Activated CD4-positive, alpha-beta T cell treated with anti-CD3 and anti-CD28 coated beads, Interleukin-2, amount 10 ng/mL, durations not matched to agents 7 days and 5 days (primary cell): ENCODE data around the gene MTMR2. TPM values are rescaled to one million over a fixed set of nuclear protein-coding genes. Genes with fewer than 3 reads are reported as not detected.

Experiments
- CTCF ChIA-PET: fragments of 350-600 bp; sonication (Branson Sonifier 250); formaldehyde crosslinking; loops from one replicate; lab custom pipeline; 2021; ENCODE audit warnings: antibody characterized with exemption; lab: Charles Lee
- POLR2A ChIA-PET: fragments of 350-600 bp; sonication (Branson Sonifier 250); formaldehyde crosslinking; loops from one replicate; lab custom pipeline; 2021; ENCODE audit warnings: antibody characterized with exemption; lab: Charles Lee
- DNase-seq: peaks from one replicate; pipeline ENCODE4 v3.0.0-alpha.2; 2020
- H3K27ac Mint-ChIP-seq: one replicate; pipeline ENCODE4 v1.8.0; 2021; ENCODE audit warnings: mild to moderate bottlenecking, moderate library complexity, mixed read lengths
- H3K27me3 Mint-ChIP-seq: one replicate; pipeline ENCODE4 v1.8.0; 2021; ENCODE audit warnings: mixed read lengths
- H3K36me3 Mint-ChIP-seq: one replicate; pipeline ENCODE4 v1.8.0; 2021; ENCODE audit warnings: low read depth, mixed read lengths
- H3K4me1 Mint-ChIP-seq: one replicate; pipeline ENCODE4 v1.8.0; 2021; ENCODE audit warnings: mixed read lengths
- H3K4me3 Mint-ChIP-seq: one replicate; pipeline ENCODE4 v1.8.0; 2021; ENCODE audit warnings: mild to moderate bottlenecking, moderate library complexity, mixed read lengths
- H3K9me3 Mint-ChIP-seq: one replicate; pipeline ENCODE4 v1.8.0; 2021; ENCODE audit warnings: mixed read lengths
- total RNA-seq, 2 experiments: library from RNA; stranded (reverse); gene quantifications; one replicate each; pipeline ENCODE4 v1.2.3, GENCODE V29; 2021

The MTMR2 gene
- total RNA-seq, 2 experiments from 2014 or later: 13.5 to 15.2 TPM

DNA sequence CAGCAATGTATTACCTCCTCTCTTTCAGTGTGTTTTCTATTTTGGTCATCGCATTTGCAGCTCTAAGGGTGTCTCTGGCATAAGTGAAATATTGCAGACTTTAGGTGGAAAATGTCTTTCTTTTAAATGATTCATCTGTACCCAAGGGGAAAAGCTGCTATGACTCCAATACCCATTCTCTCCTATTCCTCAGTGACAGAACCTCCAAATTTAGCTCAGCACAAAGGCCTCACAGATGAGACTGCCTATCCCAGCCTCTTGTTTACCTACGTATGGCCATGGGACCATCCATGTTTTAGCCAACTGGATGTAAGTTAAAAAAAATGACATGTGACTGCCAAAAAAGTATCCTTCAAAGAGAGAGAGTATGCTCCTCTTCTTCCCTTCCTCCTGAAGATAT lies 7.9 kb downstream of the MTMR2 start:
- Mint-ChIP-seq H3K36me3 (no peaks in the 10 kb centered on the region), H3K27me3 (no peaks in the 10 kb centered on the region), H3K27ac (no peak overlapping the region), H3K9me3 (no peaks in the 10 kb centered on the region), H3K4me1 (peaks cover 1% of the 10 kb centered on the region), H3K4me3 (no peak overlapping the region)
- ChIA-PET CTCF (interaction anchor here (1.1 kb wide), 1 partner anchor 91 kb away, joined by 4 read pairs; no protein-coding TSS in a partner anchor), POLR2A (no interaction called here)
- no peak for DNase-seq

DNA sequence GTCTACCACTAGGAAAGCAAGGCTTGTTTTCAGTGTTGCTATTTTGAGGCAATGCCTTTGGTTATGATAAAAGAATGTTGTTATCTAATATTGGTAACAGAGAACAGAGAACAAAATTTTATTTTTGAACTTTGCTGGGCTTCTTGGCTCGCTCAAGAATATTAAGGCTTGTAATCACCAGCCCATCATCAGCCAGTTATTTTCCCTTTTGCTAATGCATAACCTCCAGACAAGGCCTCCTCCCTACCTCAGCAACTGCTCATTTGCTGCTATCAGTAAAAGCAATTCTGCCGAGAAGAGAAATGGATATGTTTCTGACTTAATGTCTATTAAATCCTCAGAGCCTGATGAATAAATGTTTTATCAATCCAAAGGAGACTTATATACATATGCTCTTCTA lies 8.9 kb downstream of the MTMR2 start:
- POLR2A ChIA-PET: no interaction called here
- CTCF ChIA-PET: no interaction called here
- Mint-ChIP-seq H3K36me3 (no peaks in the 10 kb centered on the region), H3K4me3 (no peak overlapping the region), H3K27me3 (no peaks in the 10 kb centered on the region), H3K4me1 (peaks cover 1% of the 10 kb centered on the region), H3K27ac (no peak overlapping the region), H3K9me3 (no peaks in the 10 kb centered on the region)
- no peak for DNase-seq

DNA sequence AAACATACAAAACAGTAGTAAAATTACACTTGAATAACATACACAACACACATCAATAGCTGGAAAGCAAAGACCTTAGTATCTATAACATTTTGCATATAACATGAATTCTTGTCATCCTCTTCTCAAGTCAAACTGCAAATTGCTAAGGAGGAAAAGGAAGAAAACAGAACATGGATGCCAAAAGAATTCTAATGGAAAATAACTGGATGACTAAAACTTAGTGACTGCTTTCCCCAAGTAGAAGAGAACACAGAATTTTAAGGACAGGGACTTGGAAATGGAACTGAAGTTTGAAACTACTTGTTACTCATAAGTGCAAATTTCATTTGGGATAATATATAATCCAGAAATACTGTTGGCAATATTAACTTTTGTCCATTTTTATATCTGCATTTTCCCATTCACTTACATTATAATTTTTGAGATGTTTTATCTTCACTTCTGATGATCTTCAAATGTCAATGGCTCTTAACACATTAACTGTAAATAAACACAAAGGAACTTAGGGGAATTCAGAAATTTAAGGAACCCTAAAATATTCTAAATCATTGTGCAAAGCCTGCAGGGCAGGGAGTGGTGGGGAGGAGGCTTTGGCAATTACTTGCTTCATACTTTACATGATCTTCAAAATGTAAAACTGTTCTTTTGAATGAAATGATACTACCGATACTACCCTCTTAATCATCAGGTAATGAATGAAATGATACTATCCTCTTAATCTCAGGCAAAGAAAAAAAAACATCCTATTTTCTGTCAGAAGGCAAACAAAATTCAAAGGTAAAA lies 9.9 kb downstream of the MTMR2 start:
- Mint-ChIP-seq H3K4me1 (peaks cover 1% of the 10 kb centered on the region), H3K27me3 (no peaks in the 10 kb centered on the region), H3K27ac (no peak overlapping the region), H3K4me3 (no peak overlapping the region), H3K36me3 (no peaks in the 10 kb centered on the region), H3K9me3 (no peaks in the 10 kb centered on the region)
- POLR2A ChIA-PET: no interaction called here
- DNase-seq: no peak
- CTCF ChIA-PET: no interaction called here

DNA sequence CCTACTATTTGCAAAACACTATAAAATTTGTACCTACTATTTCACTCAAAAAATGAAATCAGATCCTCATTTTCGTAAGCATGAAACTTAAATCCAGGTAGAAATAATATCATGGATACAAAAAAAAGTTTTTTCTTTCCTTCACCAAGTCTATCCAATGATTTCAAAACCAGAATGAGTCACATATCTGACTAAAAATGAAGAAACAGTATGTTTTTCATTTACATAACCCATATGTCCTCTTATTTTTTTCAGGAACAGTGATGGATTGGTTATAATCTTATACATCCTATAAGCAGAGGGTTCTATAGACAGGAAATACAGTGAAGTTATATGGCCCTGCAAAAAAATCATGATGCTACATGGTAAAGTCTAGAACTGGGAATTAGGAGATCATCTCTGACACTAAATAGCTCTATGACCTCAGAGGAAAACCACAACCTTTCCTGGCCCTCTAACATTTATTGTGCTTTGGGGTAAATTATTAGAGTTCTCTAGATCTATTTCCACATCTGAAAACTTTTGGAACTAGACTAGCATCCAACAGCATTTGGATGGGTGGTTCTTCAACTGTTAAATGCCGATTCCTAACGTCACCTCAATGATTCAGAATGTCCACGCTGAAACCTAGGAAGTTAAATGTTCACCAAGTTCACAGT lies 10.9 kb downstream of the MTMR2 start:
- H3K4me1 Mint-ChIP-seq: peaks cover 1% of the 10 kb centered on the region
- ChIA-PET POLR2A (no interaction called here), CTCF (no interaction called here)
- H3K4me3 Mint-ChIP-seq: no peak overlapping the region
- no peaks in the 10 kb centered on the region for H3K36me3 Mint-ChIP-seq
- H3K27ac Mint-ChIP-seq: no peak overlapping the region
- no peaks in the 10 kb centered on the region for H3K27me3 Mint-ChIP-seq
- DNase-seq: no peak
- no peaks in the 10 kb centered on the region for H3K9me3 Mint-ChIP-seq

DNA sequence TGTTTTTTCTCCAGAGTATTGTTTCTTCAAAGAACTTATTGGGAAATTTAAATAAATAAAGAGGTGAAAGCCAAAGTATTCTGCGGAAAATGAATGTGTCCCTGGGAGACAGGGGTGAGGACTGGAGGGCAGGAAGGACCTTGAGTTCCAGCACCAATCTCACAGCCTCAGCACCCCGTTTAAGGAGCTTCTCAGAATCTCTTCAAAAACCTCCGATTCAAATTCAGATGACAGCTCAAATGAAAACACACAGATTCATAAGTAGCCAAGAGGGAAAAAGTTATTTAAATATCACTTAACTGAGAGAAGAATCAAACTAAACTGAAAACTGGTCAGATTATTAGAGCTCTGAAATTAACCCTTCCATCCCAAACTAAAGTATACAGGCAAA lies 12.5 kb downstream of the MTMR2 start:
- no peaks in the 10 kb centered on the region for H3K27me3 Mint-ChIP-seq
- no peaks in the 10 kb centered on the region for H3K9me3 Mint-ChIP-seq
- CTCF ChIA-PET: interaction anchor here (0.6 to 1.9 kb wide), 2 partner anchors 18 to 357 kb away, joined by 3 read pairs; no protein-coding TSS in a partner anchor
- no peak for DNase-seq
- no peak overlapping the region for H3K4me3 Mint-ChIP-seq
- peaks cover 3% of the 10 kb centered on the region for H3K4me1 Mint-ChIP-seq
- H3K27ac Mint-ChIP-seq: no peak overlapping the region
- POLR2A ChIA-PET: no interaction called here
- no peaks in the 10 kb centered on the region for H3K36me3 Mint-ChIP-seq

DNA sequence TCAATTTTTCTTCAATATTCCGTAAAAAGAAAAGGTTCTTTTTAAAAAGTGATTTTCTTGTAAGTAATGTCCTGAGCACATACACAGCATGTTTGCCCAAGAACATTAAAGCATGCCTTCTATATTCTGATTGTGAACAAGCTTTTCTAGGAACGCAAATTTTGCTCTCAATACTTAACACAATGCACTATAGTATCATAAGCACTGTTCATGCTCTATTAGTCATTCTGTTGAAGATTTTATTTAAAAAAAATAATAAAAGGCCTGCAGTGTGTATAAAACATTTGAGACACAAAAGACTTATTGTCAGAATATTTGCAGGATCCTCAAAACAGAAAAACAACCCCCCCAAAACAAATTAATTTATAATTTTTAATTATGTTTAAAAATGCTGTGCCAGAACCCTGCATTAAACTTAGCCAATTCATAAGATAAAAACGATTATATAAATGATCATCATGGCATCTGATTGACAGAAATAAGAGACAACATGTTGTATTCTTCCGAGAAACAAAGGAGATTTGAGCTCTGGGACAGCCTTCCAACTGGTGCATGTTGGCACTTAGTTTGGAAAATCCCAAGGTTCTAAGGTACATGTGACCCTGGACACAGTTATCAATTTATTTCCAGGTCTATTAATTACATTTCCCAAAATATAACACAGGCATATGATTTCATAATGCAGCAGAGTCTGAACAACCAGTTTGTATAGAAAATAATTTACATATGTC lies 13.1 kb downstream of the MTMR2 start:
- Mint-ChIP-seq H3K4me1 (peaks cover 3% of the 10 kb centered on the region), H3K4me3 (no peak overlapping the region), H3K9me3 (no peaks in the 10 kb centered on the region), H3K27ac (no peak overlapping the region), H3K36me3 (no peaks in the 10 kb centered on the region), H3K27me3 (no peaks in the 10 kb centered on the region)
- no peak for DNase-seq
- ChIA-PET POLR2A (no interaction called here), CTCF (interaction anchor here (0.6 to 1.9 kb wide), 2 partner anchors 17 to 357 kb away, joined by 3 read pairs; no protein-coding TSS in a partner anchor)

DNA sequence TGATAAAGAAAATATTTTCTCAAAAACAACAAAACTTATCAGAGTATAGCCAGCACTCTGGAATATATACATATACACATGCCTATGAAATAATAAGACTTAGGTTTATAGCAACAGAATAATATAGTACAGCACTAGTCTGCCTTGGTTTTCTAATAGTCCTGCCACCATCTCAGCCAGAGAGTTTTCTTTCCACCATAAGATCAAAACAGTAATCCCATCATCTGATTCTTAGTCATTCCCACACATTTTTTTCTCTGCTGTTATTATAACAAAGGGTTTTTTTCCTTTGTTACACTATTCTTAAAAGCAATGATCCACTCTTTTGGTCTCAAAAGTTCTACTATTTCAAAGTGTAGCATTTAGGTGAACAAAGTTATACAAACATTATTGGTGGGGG lies 15.1 kb downstream of the MTMR2 start:
- Mint-ChIP-seq H3K27me3 (no peaks in the 10 kb centered on the region), H3K4me3 (no peak overlapping the region), H3K36me3 (no peaks in the 10 kb centered on the region), H3K9me3 (no peaks in the 10 kb centered on the region), H3K27ac (no peak overlapping the region), H3K4me1 (peaks cover 3% of the 10 kb centered on the region)
- CTCF ChIA-PET: no interaction called here
- no peak for DNase-seq
- POLR2A ChIA-PET: no interaction called here

DNA sequence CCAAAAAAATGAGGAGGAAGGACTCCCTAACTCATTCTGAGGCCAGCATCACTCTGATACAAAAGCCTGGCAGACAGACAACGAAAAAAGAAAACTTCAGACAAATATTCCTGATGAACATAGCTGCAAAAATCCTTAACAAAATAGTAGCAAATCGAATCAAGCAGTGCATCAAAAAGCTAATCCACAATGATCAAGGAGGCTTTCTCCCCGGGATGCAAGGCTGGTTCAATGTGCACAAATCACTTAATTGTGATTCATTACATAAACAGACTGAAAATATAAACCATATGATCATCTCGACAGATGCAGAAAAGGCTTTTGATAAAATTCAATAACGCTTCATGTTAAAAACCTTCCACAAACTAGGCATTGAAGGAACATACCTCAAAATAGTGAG lies 16.4 kb downstream of the MTMR2 start:
- no peaks in the 10 kb centered on the region for H3K9me3 Mint-ChIP-seq
- no peak overlapping the region for H3K27ac Mint-ChIP-seq
- ChIA-PET CTCF (interaction anchor here (1.2 kb wide), 1 partner anchor 118 kb away, joined by 3 read pairs; the partner anchor contains the start of gene FAM76B), POLR2A (no interaction called here)
- no peak for DNase-seq
- H3K36me3 Mint-ChIP-seq: no peaks in the 10 kb centered on the region
- H3K4me3 Mint-ChIP-seq: no peak overlapping the region
- H3K4me1 Mint-ChIP-seq: peaks cover 2% of the 10 kb centered on the region
- no peaks in the 10 kb centered on the region for H3K27me3 Mint-ChIP-seq

DNA sequence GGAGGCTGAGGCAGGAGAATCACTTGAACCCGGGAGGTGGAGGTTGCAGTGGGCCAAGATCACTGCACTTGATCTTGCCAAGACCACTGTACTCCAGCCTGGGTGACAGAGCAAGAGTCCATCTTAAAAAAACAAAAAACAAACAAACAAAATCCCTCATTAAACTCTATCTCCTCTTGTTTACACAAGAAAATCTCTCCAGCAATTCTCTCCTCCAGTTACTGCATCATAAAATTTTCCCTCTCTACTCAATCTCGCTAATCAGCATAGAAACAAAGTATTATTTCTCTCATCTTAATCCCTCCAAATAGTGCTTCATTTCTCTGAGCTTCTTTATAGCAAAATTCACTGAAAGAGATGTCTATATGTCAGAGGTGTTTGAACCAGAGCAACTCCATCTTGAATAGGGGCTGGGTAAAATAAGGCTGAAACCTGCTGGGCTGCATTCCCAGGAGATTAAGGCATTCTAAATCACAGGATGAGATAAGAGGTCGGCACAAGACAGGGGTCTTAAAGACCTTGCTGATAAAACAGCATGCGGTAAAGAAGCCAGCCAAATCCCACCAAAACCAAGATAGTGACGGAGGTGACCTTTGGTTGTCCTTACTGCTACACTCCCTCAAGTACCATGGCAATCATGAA lies 19.8 kb downstream of the MTMR2 start:
- ChIA-PET CTCF (no interaction called here), POLR2A (no interaction called here)
- DNase-seq: no peak
- Mint-ChIP-seq H3K27me3 (no peaks in the 10 kb centered on the region), H3K4me3 (no peak overlapping the region), H3K36me3 (no peaks in the 10 kb centered on the region), H3K4me1 (peaks cover 2% of the 10 kb centered on the region), H3K9me3 (no peaks in the 10 kb centered on the region), H3K27ac (no peak overlapping the region)

DNA sequence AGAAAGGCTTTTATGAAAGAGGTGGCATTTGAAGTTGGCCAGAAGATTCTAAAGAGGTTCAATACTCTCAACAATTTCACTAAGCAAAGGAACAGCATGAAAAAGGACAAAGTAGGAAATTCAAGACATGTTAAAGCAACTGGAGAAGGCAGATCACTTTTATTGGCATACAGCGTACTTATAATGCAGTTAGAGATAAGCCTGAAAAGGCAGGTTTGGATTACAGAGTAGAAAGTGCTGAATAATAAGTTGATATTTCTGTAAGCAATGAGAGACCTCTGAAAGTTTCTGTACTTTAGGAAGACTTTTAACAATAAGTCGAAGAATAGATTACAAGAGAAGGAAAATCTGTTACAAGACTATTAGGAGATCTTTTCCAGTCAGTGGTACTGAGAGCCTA lies 25.1 kb downstream of the MTMR2 start:
- no peaks in the 10 kb centered on the region for H3K9me3 Mint-ChIP-seq
- no peak overlapping the region for H3K27ac Mint-ChIP-seq
- H3K36me3 Mint-ChIP-seq: no peaks in the 10 kb centered on the region
- H3K4me3 Mint-ChIP-seq: no peak overlapping the region
- POLR2A ChIA-PET: no interaction called here
- CTCF ChIA-PET: no interaction called here
- H3K4me1 Mint-ChIP-seq: no peaks in the 10 kb centered on the region
- no peak for DNase-seq
- H3K27me3 Mint-ChIP-seq: no peaks in the 10 kb centered on the region

DNA sequence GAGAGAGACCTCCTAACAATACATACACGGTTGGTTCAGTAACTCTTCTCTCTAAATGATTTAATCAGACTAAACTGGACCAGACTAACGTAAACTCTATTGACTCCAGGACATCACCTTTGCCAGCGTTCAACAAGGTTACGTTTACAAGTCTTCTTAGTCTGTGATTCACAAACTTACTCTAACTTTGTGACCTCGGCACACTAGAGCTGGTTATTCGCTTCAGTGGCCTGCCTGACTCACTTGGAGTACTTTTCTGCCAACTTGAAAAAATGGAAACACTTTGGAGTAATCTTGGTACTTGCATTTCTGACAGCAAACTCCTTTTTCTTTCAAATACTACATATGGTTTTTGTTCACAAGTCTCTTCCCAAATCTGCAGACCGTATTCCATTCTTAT lies 26.2 kb downstream of the MTMR2 start:
- no peaks in the 10 kb centered on the region for H3K4me1 Mint-ChIP-seq
- no peaks in the 10 kb centered on the region for H3K36me3 Mint-ChIP-seq
- no peak for DNase-seq
- CTCF ChIA-PET: interaction anchor here (0.5 kb wide), 1 partner anchor 881 kb away, joined by 4 read pairs; no protein-coding TSS in a partner anchor
- H3K27ac Mint-ChIP-seq: no peak overlapping the region
- POLR2A ChIA-PET: no interaction called here
- no peak overlapping the region for H3K4me3 Mint-ChIP-seq
- no peaks in the 10 kb centered on the region for H3K9me3 Mint-ChIP-seq
- H3K27me3 Mint-ChIP-seq: no peaks in the 10 kb centered on the region

DNA sequence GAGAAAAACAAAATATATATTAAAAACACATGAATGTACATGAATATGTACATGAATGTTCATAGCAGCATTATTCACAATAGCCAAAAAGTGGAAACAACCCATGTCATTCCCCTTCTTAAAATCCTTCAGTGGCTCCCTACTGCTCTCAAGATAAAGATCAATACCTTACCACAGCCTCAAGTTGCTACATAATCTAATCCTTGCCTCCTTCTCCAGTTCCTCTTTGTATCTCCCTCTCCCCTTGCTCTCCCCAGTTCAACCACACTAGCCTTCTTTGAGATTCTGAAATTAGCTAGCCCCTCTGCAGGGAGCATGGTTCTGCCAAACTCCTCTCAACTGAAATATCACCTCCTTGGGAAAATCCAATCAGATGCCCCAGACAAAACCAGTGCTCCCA lies 28.1 kb downstream of the MTMR2 start:
- POLR2A ChIA-PET: no interaction called here
- no peaks in the 10 kb centered on the region for H3K4me1 Mint-ChIP-seq
- no peaks in the 10 kb centered on the region for H3K36me3 Mint-ChIP-seq
- no peak for DNase-seq
- H3K9me3 Mint-ChIP-seq: no peaks in the 10 kb centered on the region
- no peak overlapping the region for H3K4me3 Mint-ChIP-seq
- CTCF ChIA-PET: no interaction called here
- no peaks in the 10 kb centered on the region for H3K27me3 Mint-ChIP-seq
- H3K27ac Mint-ChIP-seq: no peak overlapping the region
